HEK293 (cell line): ENCODE measurements around the gene AATF.

Experiments
- GLIS1 ChIP-seq: fragments of 450-650 bp; formaldehyde crosslinking; IDR thresholded peaks from 2 replicates; pipeline ENCODE4 v1.5.1; 2016; ENCODE audit warnings: missing biosample characterization, missing genetic modification characterization
- HOXA7 ChIP-seq: sonication (generic); formaldehyde crosslinking; IDR thresholded peaks from 2 replicates; pipeline ENCODE4 v1.8.1; 2022; ENCODE audit warnings: missing genetic modification reagents, borderline replicate concordance
- KLF10 ChIP-seq: fragments of 450-650 bp; IDR thresholded peaks from 2 replicates; pipeline ENCODE4 v1.5.1; 2018; ENCODE audit warnings: missing biosample characterization, mild to moderate bottlenecking, missing genetic modification characterization
- KLF16 ChIP-seq: fragments of 450-650 bp; formaldehyde crosslinking; IDR thresholded peaks from 2 replicates; pipeline ENCODE4 v1.5.1; 2017; ENCODE audit warnings: missing biosample characterization, missing genetic modification characterization
- KLF8 ChIP-seq: fragments of 450-650 bp; formaldehyde crosslinking; IDR thresholded peaks from 2 replicates; pipeline ENCODE4 v1.5.1; 2016; ENCODE audit warnings: missing biosample characterization, missing genetic modification characterization
- PRDM1 ChIP-seq: fragments of 450-650 bp; formaldehyde crosslinking; IDR thresholded peaks from 2 replicates; pipeline ENCODE4; 2016; ENCODE audit warnings: missing biosample characterization, missing genetic modification characterization
- PRDM2 ChIP-seq: fragments of 450-650 bp; formaldehyde crosslinking; IDR thresholded peaks from 2 replicates; pipeline ENCODE4 v1.5.1; 2016; ENCODE audit warnings: missing biosample characterization, missing genetic modification characterization, borderline replicate concordance
- REPIN1 ChIP-seq: fragments of 450-650 bp; formaldehyde crosslinking; IDR thresholded peaks from 2 replicates; pipeline ENCODE4 v1.5.1; 2017; ENCODE audit warnings: missing biosample characterization, missing genetic modification characterization, low read depth
- WT1 ChIP-seq: fragments of 450-650 bp; formaldehyde crosslinking; IDR thresholded peaks from 2 replicates; pipeline ENCODE4 v1.5.1; 2016; ENCODE audit warnings: missing biosample characterization, missing genetic modification characterization
- ZBTB1 ChIP-seq: fragments of 450-650 bp; formaldehyde crosslinking; IDR thresholded peaks from 2 replicates; pipeline ENCODE4 v1.5.1; 2016; ENCODE audit warnings: missing biosample characterization, missing genetic modification characterization
- ZBTB8A ChIP-seq: fragments of 450-650 bp; formaldehyde crosslinking; IDR thresholded peaks from 2 replicates; pipeline ENCODE4 v1.5.1; 2016; ENCODE audit warnings: missing biosample characterization, missing genetic modification characterization
- ZNF10 ChIP-seq: fragments of 450-650 bp; formaldehyde crosslinking; IDR thresholded peaks from 2 replicates; pipeline ENCODE4 v1.5.1; 2017; ENCODE audit warnings: missing biosample characterization, missing genetic modification characterization
- ZNF155 ChIP-seq: fragments of 450-650 bp; formaldehyde crosslinking; IDR thresholded peaks from 2 replicates; pipeline ENCODE4 v1.5.1; 2016; ENCODE audit warnings: missing biosample characterization, missing genetic modification characterization
- ZNF202 ChIP-seq: fragments of 450-650 bp; formaldehyde crosslinking; IDR thresholded peaks from 2 replicates; pipeline ENCODE4 v1.5.1; 2016; ENCODE audit warnings: missing biosample characterization, missing genetic modification characterization, borderline replicate concordance
- ZNF211 ChIP-seq: fragments of 450-650 bp; formaldehyde crosslinking; IDR thresholded peaks from 2 replicates; pipeline ENCODE4 v1.5.1; 2016; ENCODE audit warnings: low read depth, missing biosample characterization, missing genetic modification characterization
- ZNF239 ChIP-seq: fragments of 450-650 bp; formaldehyde crosslinking; IDR thresholded peaks from 2 replicates; pipeline ENCODE4 v1.5.1; 2016; ENCODE audit warnings: missing biosample characterization, missing genetic modification characterization
- ZNF280D ChIP-seq: fragments of 450-650 bp; formaldehyde crosslinking; IDR thresholded peaks from 2 replicates; pipeline ENCODE4 v1.5.1; 2016; ENCODE audit warnings: missing biosample characterization, missing genetic modification characterization
- ZNF324 ChIP-seq: fragments of 450-650 bp; formaldehyde crosslinking; IDR thresholded peaks from 2 replicates; pipeline ENCODE4 v1.5.1; 2016; ENCODE audit warnings: missing biosample characterization, missing genetic modification characterization
- ZNF433 ChIP-seq: fragments of 450-650 bp; formaldehyde crosslinking; IDR thresholded peaks from 2 replicates; pipeline ENCODE4 v1.5.1; 2016; ENCODE audit warnings: missing biosample characterization, missing genetic modification characterization, low read depth
- ZNF514 ChIP-seq: fragments of 450-650 bp; formaldehyde crosslinking; IDR thresholded peaks from 2 replicates; pipeline ENCODE4 v1.5.1; 2016; ENCODE audit warnings: missing biosample characterization, missing genetic modification characterization
- ZNF596 ChIP-seq: fragments of 450-650 bp; IDR thresholded peaks from 2 replicates; pipeline ENCODE4 v1.5.0; 2018; ENCODE audit warnings: missing biosample characterization, mild to moderate bottlenecking, missing genetic modification characterization, moderate library complexity
- ZNF600 ChIP-seq: fragments of 450-650 bp; formaldehyde crosslinking; IDR thresholded peaks from 2 replicates; pipeline ENCODE4 v1.5.1; 2016; ENCODE audit warnings: missing biosample characterization, missing genetic modification characterization
- ZNF660 ChIP-seq: fragments of 450-650 bp; IDR thresholded peaks from 2 replicates; pipeline ENCODE4 v1.5.1; 2018; ENCODE audit warnings: missing biosample characterization, mild to moderate bottlenecking, missing genetic modification characterization
- ZNF670 ChIP-seq: fragments of 450-650 bp; formaldehyde crosslinking; IDR thresholded peaks from 2 replicates; pipeline ENCODE4 v1.5.1; 2016; ENCODE audit warnings: missing biosample characterization, missing genetic modification characterization, low read depth
- ZNF701 ChIP-seq: fragments of 450-650 bp; formaldehyde crosslinking; IDR thresholded peaks from 2 replicates; pipeline ENCODE4 v1.5.1; 2016; ENCODE audit warnings: missing biosample characterization, missing genetic modification characterization
- ZNF704 ChIP-seq: fragments of 450-650 bp; formaldehyde crosslinking; IDR thresholded peaks from 2 replicates; pipeline ENCODE4 v1.5.1; 2016; ENCODE audit warnings: missing biosample characterization, missing genetic modification characterization
- ZNF76 ChIP-seq: fragments of 450-650 bp; formaldehyde crosslinking; IDR thresholded peaks from 2 replicates; pipeline ENCODE4; 2016; ENCODE audit warnings: low read depth, missing biosample characterization, missing genetic modification characterization, borderline replicate concordance
- ZSCAN30 ChIP-seq: fragments of 450-650 bp; IDR thresholded peaks from 2 replicates; pipeline ENCODE4 v1.5.1; 2018; ENCODE audit warnings: missing biosample characterization, mild to moderate bottlenecking, missing genetic modification characterization, moderate library complexity
- ZXDB ChIP-seq: fragments of 450-650 bp; formaldehyde crosslinking; IDR thresholded peaks from 2 replicates; pipeline ENCODE4 v1.5.1; 2016; ENCODE audit warnings: missing biosample characterization, missing genetic modification characterization
- TF ChIP-seq, protein P1 (sequence below): IDR thresholded peaks from 2 replicates; pipeline ENCODE4 v1.6.1; 2011; ENCODE audit warnings: mild to moderate bottlenecking, low read depth, low read length, borderline replicate concordance

The AATF gene

DNA sequence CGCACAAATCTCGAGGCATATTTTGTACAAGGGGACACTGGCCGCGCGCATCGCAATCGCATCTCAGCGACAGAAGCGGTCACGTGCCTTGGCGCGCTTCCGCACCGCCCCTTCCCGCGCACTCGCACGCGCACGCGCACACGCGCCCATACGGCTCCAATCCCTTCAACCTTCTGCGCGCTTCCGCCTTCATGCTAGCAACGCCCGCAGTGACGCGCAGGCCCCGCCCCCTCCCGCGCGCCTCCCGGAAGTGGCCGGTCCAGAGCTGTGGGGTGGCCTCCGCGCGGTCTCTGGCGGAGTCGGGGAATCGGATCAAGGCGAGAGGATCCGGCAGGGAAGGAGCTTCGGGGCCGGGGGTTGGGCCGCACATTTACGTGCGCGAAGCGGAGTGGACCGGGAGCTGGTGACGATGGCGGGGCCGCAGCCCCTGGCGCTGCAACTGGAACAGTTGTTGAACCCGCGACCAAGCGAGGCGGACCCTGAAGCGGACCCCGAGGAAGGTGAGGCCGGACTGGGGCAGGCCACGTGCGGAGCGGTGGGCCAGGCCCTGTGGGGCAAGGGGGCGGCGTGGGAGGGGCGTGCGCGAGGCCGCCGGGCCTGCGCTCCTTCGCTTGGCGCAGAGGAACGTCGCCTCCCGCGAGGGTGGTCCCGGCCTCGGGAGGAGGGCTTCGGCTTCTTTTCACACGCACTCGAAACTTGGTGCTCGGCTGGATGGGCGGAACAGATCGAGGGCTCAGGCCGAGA, at the start of gene AATF (continued):
- TF ChIP-seq ZNF155 (tag by site-specific recombination) = no peak
- TF ChIP-seq HOXA7 (CRISPR knock-in tag) = no peak
- TF ChIP-seq ZNF10 (tag by site-specific recombination) = no peak
- TF ChIP-seq ZNF600 = peak; percentile 30; the same call in 1 of the 2 replicates
- TF ChIP-seq ZNF202 (tag by site-specific recombination) = no peak
- no peak for TF ChIP-seq ZNF211 (tag by site-specific recombination)
- TF ChIP-seq ZNF596 = no peak
- no peak for TF ChIP-seq ZNF670
- TF ChIP-seq ZNF433 = no peak
- TF ChIP-seq ZNF239 (tag by site-specific recombination) = no peak
- TF ChIP-seq PRDM1 (tag by site-specific recombination) = no peak
- peak; percentile 70; the same call in 1 of the 2 replicates for TF ChIP-seq ZSCAN30 (tag by site-specific recombination)
- peak; percentile 57 for TF ChIP-seq ZXDB (tag by site-specific recombination)
- TF ChIP-seq ZNF514 (tag by site-specific recombination) = no peak
- TF ChIP-seq ZNF76 (tag by site-specific recombination) = peak; percentile 66; the same call in 1 of the 2 replicates
- peak; percentile 47 for TF ChIP-seq ZBTB8A (tag by site-specific recombination)
- TF ChIP-seq WT1 (tag by site-specific recombination) = no peak
- TF ChIP-seq, protein P1, sequence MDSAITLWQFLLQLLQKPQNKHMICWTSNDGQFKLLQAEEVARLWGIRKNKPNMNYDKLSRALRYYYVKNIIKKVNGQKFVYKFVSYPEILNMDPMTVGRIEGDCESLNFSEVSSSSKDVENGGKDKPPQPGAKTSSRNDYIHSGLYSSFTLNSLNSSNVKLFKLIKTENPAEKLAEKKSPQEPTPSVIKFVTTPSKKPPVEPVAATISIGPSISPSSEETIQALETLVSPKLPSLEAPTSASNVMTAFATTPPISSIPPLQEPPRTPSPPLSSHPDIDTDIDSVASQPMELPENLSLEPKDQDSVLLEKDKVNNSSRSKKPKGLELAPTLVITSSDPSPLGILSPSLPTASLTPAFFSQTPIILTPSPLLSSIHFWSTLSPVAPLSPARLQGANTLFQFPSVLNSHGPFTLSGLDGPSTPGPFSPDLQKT = no peak; the same call in 1 of the 2 replicates
- TF ChIP-seq ZBTB1 (tag by site-specific recombination) = no peak
- peak; percentile 90; the same call in 1 of the 2 replicates for TF ChIP-seq KLF8 (tag by site-specific recombination)
- TF ChIP-seq ZNF660 (tag by site-specific recombination) = peak; percentile 67; the same call in 1 of the 2 replicates
- TF ChIP-seq ZNF704 = no peak
- TF ChIP-seq REPIN1 (tag by site-specific recombination) = no peak
- TF ChIP-seq PRDM2 (tag by site-specific recombination) = no peak
- peak; percentile 91 for TF ChIP-seq GLIS1 (tag by site-specific recombination)
- TF ChIP-seq ZNF324 (tag by site-specific recombination) = no peak; the same call in none of the 2 replicates
- peak; percentile 63 for TF ChIP-seq KLF10 (tag by site-specific recombination)
- peak; percentile 91 for TF ChIP-seq KLF16 (tag by site-specific recombination)
- TF ChIP-seq ZNF280D = no peak
- TF ChIP-seq ZNF701 (tag by site-specific recombination) = no peak
